Measurements from ENCODE around the gene TMEM63B. TPM values are rescaled to one million over a fixed set of nuclear protein-coding genes. Genes with fewer than 3 reads are reported as not detected.
A peak's percentile ranks its signal among the peaks of the same experiment; 100 is the strongest.

Gene TMEM63B
- total and polyA plus RNA-seq, 2 donors (not counting 1 experiment from before 2014, with no cell fraction given): 15.4 to 19.1 TPM

GRCh38 chr6:44190715-44191114 is 63.4 kb downstream of the TMEM63B start:
- Histone ChIP-seq H3K27ac (ENCODE audit: low read length in 2 of 2) (no peak overlapping the region), H4K20me1 (ENCODE audit: control insufficient read depth, insufficient read depth, low read length, poor library complexity, severe bottlenecking) (no peaks in the 10 kb centered on the region), H3K27me3 (replicated peaks in 1 of 4; ENCODE audit: control extremely low read depth in 1 of 4, control insufficient read depth in 3 of 4, insufficient read depth in 4 of 4, low read length in 3 of 4) (peaks cover 0 to 7% (median 0%) of the 10 kb centered on the region in 4 experiments), H3K4me1 (ENCODE audit: control insufficient read depth in 2 of 2, insufficient read depth in 2 of 2, low read length in 2 of 2) (no peaks in the 10 kb centered on the region), H3K9ac (ENCODE audit: low read length) (no peak overlapping the region), H3K79me2 (ENCODE audit: control insufficient read depth, insufficient read depth, low read length) (no peaks in the 10 kb centered on the region), H3K9me3 (ENCODE audit: control extremely low read depth in 1 of 3, control insufficient read depth in 2 of 3, insufficient read depth in 1 of 3, low read length in 2 of 3) (no peaks in the 10 kb centered on the region), H3K4me2 (replicated peaks; ENCODE audit: low read depth, low read length, poor library complexity, severe bottlenecking) (no peak overlapping the region), H3K36me3 (replicated peaks in 1 of 2; ENCODE audit: control extremely low read depth in 1 of 2, control insufficient read depth in 1 of 2, extremely low read depth in 1 of 2, insufficient read depth in 2 of 2, low read length in 1 of 2) (no peaks in the 10 kb centered on the region), H2AFZ (ENCODE audit: insufficient read depth, low read depth, low read length, poor library complexity, severe bottlenecking) (no peak overlapping the region), H3K4me3 (ENCODE audit: control extremely low read depth in 1 of 5, extremely low read depth in 1 of 5, insufficient read depth in 1 of 5, low read depth in 2 of 5, low read length in 4 of 5) (no peak overlapping the region)
- DNase-seq: no peak
- TF ChIP-seq CTCF (IDR thresholded peaks at IDR 0.05) (no peak), EZH2 (IDR thresholded peaks at IDR 0.05; ENCODE audit: borderline replicate concordance, insufficient read depth, low read depth, low read length, poor library complexity, severe bottlenecking) (no peak)
- H3K4me1 Mint-ChIP-seq: no peaks in the 10 kb centered on the region
- ChIA-PET POLR2A (no interaction called here), CTCF (interaction anchor here (1.5 kb wide), 1 partner anchor 30 kb away, joined by 4 read pairs; no protein-coding TSS in a partner anchor)
- intact Hi-C loops (cut with micrococcal nuclease): no loop called here
- WGBS (ENCODE audit: insufficient coverage): no CpG with 5 or more reads among the region's 2 CpGs
- peaks cover 27% of the 10 kb centered on the region for H3K27me3 Mint-ChIP-seq
- H3K4me3 Mint-ChIP-seq: no peak overlapping the region
- ATAC-seq (ENCODE audit: low read depth): no peak
- H3K27ac Mint-ChIP-seq: no peak overlapping the region
- no peaks in the 10 kb centered on the region for H3K9me3 Mint-ChIP-seq (ENCODE audit: insufficient read depth)

- WGBS (ENCODE audit: insufficient coverage): 35% methylated on average over 10 of the region's 10 CpGs
- DNase-seq (no peak), ATAC-seq (ENCODE audit: low read depth) (no peak)
- ChIA-PET POLR2A (interaction anchor here (0.6 kb wide), 1 partner anchor 811 kb away, joined by 5 read pairs; no protein-coding TSS in a partner anchor), CTCF (no interaction called here)
- H3K4me2 ChIP-seq (replicated peaks; ENCODE audit: low read depth, low read length, poor library complexity, severe bottlenecking): no peak overlapping the region
- intact Hi-C loops (cut with micrococcal nuclease): no loop called here
- no peak overlapping the region for H3K4me3 ChIP-seq (ENCODE audit: control extremely low read depth in 1 of 5, extremely low read depth in 1 of 5, insufficient read depth in 1 of 5, low read depth in 2 of 5, low read length in 4 of 5)
- H3K9me3 ChIP-seq (ENCODE audit: control extremely low read depth in 1 of 3, control insufficient read depth in 2 of 3, insufficient read depth in 1 of 3, low read length in 2 of 3): no peaks in the 10 kb centered on the region
- no peaks in the 10 kb centered on the region for H4K20me1 ChIP-seq (ENCODE audit: control insufficient read depth, insufficient read depth, low read length, poor library complexity, severe bottlenecking)
- no peaks in the 10 kb centered on the region for H3K36me3 ChIP-seq (replicated peaks in 1 of 2; ENCODE audit: control extremely low read depth in 1 of 2, control insufficient read depth in 1 of 2, extremely low read depth in 1 of 2, insufficient read depth in 2 of 2, low read length in 1 of 2)
- H3K4me3 Mint-ChIP-seq: no peak overlapping the region
- H3K9me3 Mint-ChIP-seq (ENCODE audit: insufficient read depth): no peaks in the 10 kb centered on the region
- H3K27ac Mint-ChIP-seq: no peak overlapping the region
- peaks cover 0 to 7% (median 0%) of the 10 kb centered on the region in 4 experiments for H3K27me3 ChIP-seq (replicated peaks in 1 of 4; ENCODE audit: control extremely low read depth in 1 of 4, control insufficient read depth in 3 of 4, insufficient read depth in 4 of 4, low read length in 3 of 4)
- H3K4me1 Mint-ChIP-seq: no peaks in the 10 kb centered on the region
- H3K9ac ChIP-seq (ENCODE audit: low read length): no peak overlapping the region
- no peak overlapping the region for H3K27ac ChIP-seq (ENCODE audit: low read length in 2 of 2)
- H3K4me1 ChIP-seq (ENCODE audit: control insufficient read depth in 2 of 2, insufficient read depth in 2 of 2, low read length in 2 of 2): no peaks in the 10 kb centered on the region
- peaks cover 20% of the 10 kb centered on the region for H3K27me3 Mint-ChIP-seq
- peak overlapping the region; percentile 46 for H2AFZ ChIP-seq (ENCODE audit: insufficient read depth, low read depth, low read length, poor library complexity, severe bottlenecking)
- no peaks in the 10 kb centered on the region for H3K79me2 ChIP-seq (ENCODE audit: control insufficient read depth, insufficient read depth, low read length)
- TF ChIP-seq CTCF (IDR thresholded peaks at IDR 0.05) (no peak), EZH2 (IDR thresholded peaks at IDR 0.05; ENCODE audit: borderline replicate concordance, insufficient read depth, low read depth, low read length, poor library complexity, severe bottlenecking) (no peak)
Measured at GRCh38 chr6:44192428-44193041, 65.2 kb downstream of the TMEM63B start.
